PC-9 (cell line): ENCODE results near the gene NQO2.
"Not testable (repeated sequence)": the region's sequence is repeated elsewhere in the genome, so short reads cannot be mapped to it uniquely, and the experiment has no call there.

Experiments
- EZH2 ChIP-seq: fragments of 200-600 bp; sonication (generic); IDR thresholded peaks from 2 replicates; pipeline ENCODE4 v1.8.0; 2017; ENCODE audit warnings: antibody characterized with exemption, low read depth
- TF ChIP-seq, protein P1 (sequence below): fragments of 200-600 bp; sonication (generic); conservative IDR thresholded peaks from 2 replicates; pipeline ENCODE4 v1.6.1; 2017; ENCODE audit warnings: mixed run types, antibody characterized with exemption, mild to moderate bottlenecking, moderate library complexity

DNA sequence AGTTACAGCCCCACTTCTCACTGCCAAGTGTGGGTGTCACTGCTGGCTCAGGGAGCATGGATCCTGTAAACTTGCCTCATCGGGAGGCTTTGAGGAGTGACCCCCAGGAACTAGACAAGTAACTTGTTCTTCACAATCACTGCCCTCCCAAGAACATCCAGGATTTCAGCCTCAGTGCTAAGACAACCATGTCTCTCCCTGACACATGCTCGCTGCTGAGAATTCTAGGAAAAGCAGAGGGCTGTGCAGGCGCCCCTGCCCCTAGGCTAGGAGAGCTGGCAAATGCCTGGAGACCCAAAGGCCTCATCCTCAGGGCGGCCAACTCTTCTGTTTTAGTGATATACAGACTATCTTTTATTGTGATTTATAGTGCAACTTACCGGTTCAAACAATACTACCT, 3.5 kb downstream of the NQO2 start:
- TF ChIP-seq, protein P1, sequence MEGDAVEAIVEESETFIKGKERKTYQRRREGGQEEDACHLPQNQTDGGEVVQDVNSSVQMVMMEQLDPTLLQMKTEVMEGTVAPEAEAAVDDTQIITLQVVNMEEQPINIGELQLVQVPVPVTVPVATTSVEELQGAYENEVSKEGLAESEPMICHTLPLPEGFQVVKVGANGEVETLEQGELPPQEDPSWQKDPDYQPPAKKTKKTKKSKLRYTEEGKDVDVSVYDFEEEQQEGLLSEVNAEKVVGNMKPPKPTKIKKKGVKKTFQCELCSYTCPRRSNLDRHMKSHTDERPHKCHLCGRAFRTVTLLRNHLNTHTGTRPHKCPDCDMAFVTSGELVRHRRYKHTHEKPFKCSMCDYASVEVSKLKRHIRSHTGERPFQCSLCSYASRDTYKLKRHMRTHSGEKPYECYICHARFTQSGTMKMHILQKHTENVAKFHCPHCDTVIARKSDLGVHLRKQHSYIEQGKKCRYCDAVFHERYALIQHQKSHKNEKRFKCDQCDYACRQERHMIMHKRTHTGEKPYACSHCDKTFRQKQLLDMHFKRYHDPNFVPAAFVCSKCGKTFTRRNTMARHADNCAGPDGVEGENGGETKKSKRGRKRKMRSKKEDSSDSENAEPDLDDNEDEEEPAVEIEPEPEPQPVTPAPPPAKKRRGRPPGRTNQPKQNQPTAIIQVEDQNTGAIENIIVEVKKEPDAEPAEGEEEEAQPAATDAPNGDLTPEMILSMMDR: not testable (repeated sequence)
- not testable (repeated sequence) for TF ChIP-seq EZH2
